Keratinocyte (primary cell): ENCODE measurements around the gene MUC13.

Source experiments
- EZH2 ChIP-seq: IDR thresholded peaks from one replicate; pipeline ENCODE4 v1.6.1; 2012; ENCODE audit warnings: inconsistent platforms, mild to moderate bottlenecking, low read length, moderate library complexity
- TF ChIP-seq, protein P1 (sequence below), 3 experiments: IDR thresholded peaks in 1 of 3; conservative IDR thresholded peaks in 1 of 3; optimal IDR thresholded peaks in 1 of 3; 2 replicates in 2 of 3; 3 replicates in 1 of 3; pipeline versions ENCODE3 to v1.5.1; 2011; ENCODE audit warnings: low read length in 3 of 3, mild to moderate bottlenecking in 3 of 3, moderate library complexity in 2 of 3, control low read depth in 1 of 3, inconsistent platforms in 1 of 3; ENCODE audit not compliant: insufficient read depth in 2 of 3; ENCODE audit errors: extremely low read depth in 1 of 3

GRCh38 chr3:124982855-124983254 is 48.3 kb upstream of the MUC13 start:
- TF ChIP-seq, protein P1, sequence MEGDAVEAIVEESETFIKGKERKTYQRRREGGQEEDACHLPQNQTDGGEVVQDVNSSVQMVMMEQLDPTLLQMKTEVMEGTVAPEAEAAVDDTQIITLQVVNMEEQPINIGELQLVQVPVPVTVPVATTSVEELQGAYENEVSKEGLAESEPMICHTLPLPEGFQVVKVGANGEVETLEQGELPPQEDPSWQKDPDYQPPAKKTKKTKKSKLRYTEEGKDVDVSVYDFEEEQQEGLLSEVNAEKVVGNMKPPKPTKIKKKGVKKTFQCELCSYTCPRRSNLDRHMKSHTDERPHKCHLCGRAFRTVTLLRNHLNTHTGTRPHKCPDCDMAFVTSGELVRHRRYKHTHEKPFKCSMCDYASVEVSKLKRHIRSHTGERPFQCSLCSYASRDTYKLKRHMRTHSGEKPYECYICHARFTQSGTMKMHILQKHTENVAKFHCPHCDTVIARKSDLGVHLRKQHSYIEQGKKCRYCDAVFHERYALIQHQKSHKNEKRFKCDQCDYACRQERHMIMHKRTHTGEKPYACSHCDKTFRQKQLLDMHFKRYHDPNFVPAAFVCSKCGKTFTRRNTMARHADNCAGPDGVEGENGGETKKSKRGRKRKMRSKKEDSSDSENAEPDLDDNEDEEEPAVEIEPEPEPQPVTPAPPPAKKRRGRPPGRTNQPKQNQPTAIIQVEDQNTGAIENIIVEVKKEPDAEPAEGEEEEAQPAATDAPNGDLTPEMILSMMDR (optimal IDR thresholded peaks at IDR 0.05 in 1 of 3, IDR thresholded peaks at IDR 0.05 in 1 of 3, conservative IDR thresholded peaks at IDR 0.05 in 1 of 3; ENCODE audit: extremely low read depth in 1 of 3, insufficient read depth in 2 of 3, low read length in 3 of 3): no peak
- no peak for TF ChIP-seq EZH2
